ENCODE results near the gene DNAJC17. TPM values are rescaled to one million over a fixed set of nuclear protein-coding genes. Genes with fewer than 3 reads are reported as not detected.

Gene DNAJC17
- total RNA-seq, 1 experiment from 2014 or later = 36.1 TPM

DNA sequence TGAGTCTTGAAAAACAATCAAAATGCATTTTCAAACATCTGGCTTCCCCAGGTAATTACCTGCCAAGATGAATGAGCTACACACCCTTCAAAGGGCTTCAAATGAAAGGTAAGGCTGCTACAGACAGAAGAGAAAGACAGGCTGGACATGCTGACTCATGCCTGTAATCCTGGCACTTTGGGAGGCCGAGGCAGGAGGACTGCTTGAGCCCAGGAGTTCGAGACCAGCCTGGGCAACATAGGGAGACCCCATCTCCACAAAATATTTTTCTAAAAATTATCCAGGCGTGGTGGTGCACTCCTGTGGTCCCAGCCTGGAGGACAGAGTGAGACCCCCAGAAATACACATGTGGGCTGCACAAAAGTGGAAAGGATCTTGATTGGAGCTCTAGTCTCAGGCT lies 14.9 kb downstream of the DNAJC17 start:
- ATAC-seq = no peak
- Histone ChIP-seq H3K4me2 (ENCODE audit: low read length) (peak overlapping the region; percentile 66), H3K9me3 (ENCODE audit: control insufficient read depth in 1 of 2, insufficient read depth in 1 of 2, low read depth in 1 of 2, low read length in 2 of 2) (no peaks in the 10 kb centered on the region), H3K27ac (ENCODE audit: low read depth, low read length) (peak overlapping the region; percentile 79), H2AFZ (ENCODE audit: low read depth, low read length, poor library complexity, severe bottlenecking) (no peak overlapping the region), H3K4me1 (ENCODE audit: control insufficient read depth in 1 of 2, insufficient read depth in 2 of 2, low read length in 2 of 2) (peaks cover 83 to 90% of the 10 kb centered on the region in 2 experiments), H3K36me3 (ENCODE audit: control insufficient read depth in 1 of 2, insufficient read depth in 2 of 2, low read length in 2 of 2) (no peaks in the 10 kb centered on the region), H3K4me3 (replicated peaks in 1 of 2; ENCODE audit: low read depth in 1 of 2, low read length in 2 of 2) (no peak overlapping the region), H3K79me2 (ENCODE audit: insufficient read depth, low read length) (peaks cover 48% of the 10 kb centered on the region), H3K9me2 (ENCODE audit: insufficient read depth) (no peaks in the 10 kb centered on the region), H4K20me1 (ENCODE audit: insufficient read depth) (peaks cover 4% of the 10 kb centered on the region; the same call in 1 of the 2 replicates), H3K27me3 (ENCODE audit: insufficient read depth, low read length) (no peaks in the 10 kb centered on the region), H3K9ac (ENCODE audit: low read length) (peak overlapping the region; percentile 40)
- no peak for DNase-seq (ENCODE audit: low read depth, low spot score)
- intact Hi-C loops (cut with micrococcal nuclease) = no loop called here
- ChIA-PET RAD21 (ENCODE audit: low non-redundant PET in 1 of 2, low total read pairs in 2 of 2, uncharacterized antibody in 2 of 2, unreplicated experiment in 2 of 2) (no interaction called here), POLR2A (interaction anchor here (2.7 kb wide), 1 partner anchor 15 kb away, joined by 9 read pairs; the partner anchor contains the start of genes DNAJC17 and ZFYVE19), CTCF (interaction anchor here (1.2 kb wide), 1 partner anchor 114 kb away, joined by 3 read pairs; no protein-coding TSS in a partner anchor)
- BruUV-seq (replicated peaks) = no TSS peak
- TF ChIP-seq FOSL1 (IDR thresholded peaks at IDR 0.05; ENCODE audit: low read depth) (no peak), TCF7L2 (IDR thresholded peaks at IDR 0.05; ENCODE audit: borderline replicate concordance, extremely low read depth, insufficient read depth, insufficient read length) (no peak), POLR2AphosphoS5 (IDR thresholded peaks at IDR 0.05; ENCODE audit: low read depth, low read length) (no peak), SP1 (IDR thresholded peaks at IDR 0.05; ENCODE audit: low read depth) (no peak), EZH2 (IDR thresholded peaks at IDR 0.05) (no peak), YY1 (IDR thresholded peaks at IDR 0.05; ENCODE audit: extremely low read depth, insufficient replicate concordance, low read depth, low read length) (no peak), CEBPB (IDR thresholded peaks at IDR 0.05; ENCODE audit: low read depth) (no peak), ZFX (IDR thresholded peaks at IDR 0.05) (no peak), ZNF274 (IDR thresholded peaks at IDR 0.05; ENCODE audit: low read depth, low read length) (no peak)
- TF ChIP-seq, protein P1, sequence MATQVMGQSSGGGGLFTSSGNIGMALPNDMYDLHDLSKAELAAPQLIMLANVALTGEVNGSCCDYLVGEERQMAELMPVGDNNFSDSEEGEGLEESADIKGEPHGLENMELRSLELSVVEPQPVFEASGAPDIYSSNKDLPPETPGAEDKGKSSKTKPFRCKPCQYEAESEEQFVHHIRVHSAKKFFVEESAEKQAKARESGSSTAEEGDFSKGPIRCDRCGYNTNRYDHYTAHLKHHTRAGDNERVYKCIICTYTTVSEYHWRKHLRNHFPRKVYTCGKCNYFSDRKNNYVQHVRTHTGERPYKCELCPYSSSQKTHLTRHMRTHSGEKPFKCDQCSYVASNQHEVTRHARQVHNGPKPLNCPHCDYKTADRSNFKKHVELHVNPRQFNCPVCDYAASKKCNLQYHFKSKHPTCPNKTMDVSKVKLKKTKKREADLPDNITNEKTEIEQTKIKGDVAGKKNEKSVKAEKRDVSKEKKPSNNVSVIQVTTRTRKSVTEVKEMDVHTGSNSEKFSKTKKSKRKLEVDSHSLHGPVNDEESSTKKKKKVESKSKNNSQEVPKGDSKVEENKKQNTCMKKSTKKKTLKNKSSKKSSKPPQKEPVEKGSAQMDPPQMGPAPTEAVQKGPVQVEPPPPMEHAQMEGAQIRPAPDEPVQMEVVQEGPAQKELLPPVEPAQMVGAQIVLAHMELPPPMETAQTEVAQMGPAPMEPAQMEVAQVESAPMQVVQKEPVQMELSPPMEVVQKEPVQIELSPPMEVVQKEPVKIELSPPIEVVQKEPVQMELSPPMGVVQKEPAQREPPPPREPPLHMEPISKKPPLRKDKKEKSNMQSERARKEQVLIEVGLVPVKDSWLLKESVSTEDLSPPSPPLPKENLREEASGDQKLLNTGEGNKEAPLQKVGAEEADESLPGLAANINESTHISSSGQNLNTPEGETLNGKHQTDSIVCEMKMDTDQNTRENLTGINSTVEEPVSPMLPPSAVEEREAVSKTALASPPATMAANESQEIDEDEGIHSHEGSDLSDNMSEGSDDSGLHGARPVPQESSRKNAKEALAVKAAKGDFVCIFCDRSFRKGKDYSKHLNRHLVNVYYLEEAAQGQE (IDR thresholded peaks at IDR 0.05; ENCODE audit: low read depth) = no peak

All from HCT116 (cell line).